22Rv1 (cell line): ENCODE data around the gene RHBDD1.

ENCODE experiments used
- CTCF ChIP-seq: fragments of 450-650 bp; IDR thresholded peaks from 2 replicates; pipeline ENCODE4 v1.5.1; 2017; ENCODE audit warnings: mild to moderate bottlenecking
- ZFX ChIP-seq: fragments of 450-650 bp; IDR thresholded peaks from 2 replicates; pipeline ENCODE4 v1.6.1; 2017; ENCODE audit warnings: antibody characterized with exemption, borderline replicate concordance

GRCh38 chr2:226981791-226982326, 146.0 kb downstream of the RHBDD1 start:
- TF ChIP-seq CTCF (no peak), ZFX (no peak)
